GM12873 (cell line): ENCODE data around the gene DYRK1A.

Experiments used
- CTCF ChIP-seq: IDR thresholded peaks from 2 replicates; pipeline ENCODE4 v1.5.1; 2012; ENCODE audit warnings: low read depth, mild to moderate bottlenecking, moderate library complexity, low read length, control low read depth; ENCODE audit not compliant: insufficient read depth; ENCODE audit errors: missing control alignments

DYRK1A gene

GRCh38 chr21:37372127-37372731 is 5.7 kb downstream of the DYRK1A start:
- TF ChIP-seq CTCF = no peak

GRCh38 chr21:37372951-37373350 is 6.4 kb downstream of the DYRK1A start:
- TF ChIP-seq CTCF = no peak

- no peak for TF ChIP-seq CTCF
Measured at GRCh38 chr21:37373539-37373938, 7.0 kb downstream of the DYRK1A start.

- no peak for TF ChIP-seq CTCF
Measured at GRCh38 chr21:37374027-37374426, 7.5 kb downstream of the DYRK1A start.

GRCh38 chr21:37375866-37376574 is 9.4 kb downstream of the DYRK1A start:
- no peak for TF ChIP-seq CTCF

GRCh38 chr21:37378700-37379139 is 12.1 kb downstream of the DYRK1A start:
- TF ChIP-seq CTCF = no peak

- no peak for TF ChIP-seq CTCF
Measured at GRCh38 chr21:37380349-37381323, 14.1 kb downstream of the DYRK1A start.
